Measurements from ENCODE around the gene AKR1C3.
"Not testable (repeated sequence)": the region's sequence is repeated elsewhere in the genome, so short reads cannot be mapped to it uniquely, and the experiment has no call there.

AKR1C3 gene

GRCh38 chr10:5094265-5095205, at the start of gene AKR1C3:
Gene AKR1C3 (plus strand): TSS chr10:5094414. CDS start chr10:5094445, 31 bp downstream.
- DNase-seq, result peak; percentile 84

- no peak for DNase-seq
These were observed 49.1 kb upstream of the AKR1C3 start for GRCh38 chr10:5045095-5045494.

- no peak for DNase-seq
These were observed 47.8 kb upstream of the AKR1C3 start for GRCh38 chr10:5046410-5046809.

- not testable (repeated sequence) for DNase-seq
These were observed 47.2 kb upstream of the AKR1C3 start for GRCh38 chr10:5047055-5047454.

- no peak for DNase-seq
These were observed 46.1 kb upstream of the AKR1C3 start for GRCh38 chr10:5047912-5048628.

GRCh38 chr10:5052951-5053500, 41.2 kb upstream of the AKR1C3 start:
- not testable (repeated sequence) for DNase-seq

- DNase-seq, result not testable (repeated sequence)
These were observed 39.4 kb upstream of the AKR1C3 start for GRCh38 chr10:5054831-5055230.

GRCh38 chr10:5059267-5059666, 34.9 kb upstream of the AKR1C3 start:
- not testable (repeated sequence) for DNase-seq

GRCh38 chr10:5060791-5061190, 33.4 kb upstream of the AKR1C3 start:
- DNase-seq, result not testable (repeated sequence)

GRCh38 chr10:5064656-5065055, 29.6 kb upstream of the AKR1C3 start:
- DNase-seq, result no peak

- DNase-seq, result no peak
These were observed 25.8 kb upstream of the AKR1C3 start for GRCh38 chr10:5068274-5068984.

GRCh38 chr10:5070648-5071410, 23.4 kb upstream of the AKR1C3 start:
- no peak for DNase-seq

GRCh38 chr10:5071411-5072198, 22.6 kb upstream of the AKR1C3 start:
- DNase-seq, result peak; percentile 95

- no peak for DNase-seq
These were observed 20.6 kb upstream of the AKR1C3 start for GRCh38 chr10:5073659-5074058.

GRCh38 chr10:5076615-5077014, 17.6 kb upstream of the AKR1C3 start:
- no peak for DNase-seq

GRCh38 chr10:5078547-5079180, 15.6 kb upstream of the AKR1C3 start:
- peak; percentile 22 for DNase-seq

- DNase-seq, result no peak
These were observed 14.8 kb upstream of the AKR1C3 start for GRCh38 chr10:5079306-5079830.

- no peak for DNase-seq
These were observed 14.4 kb upstream of the AKR1C3 start for GRCh38 chr10:5079836-5080235.

- DNase-seq, result no peak
These were observed 13.1 kb upstream of the AKR1C3 start for GRCh38 chr10:5081091-5081490.

- DNase-seq, result no peak
These were observed 5.4 kb upstream of the AKR1C3 start for GRCh38 chr10:5088703-5089261.

Measured in SHP77 treated with DMSO at 0.1 percent for 48 hours (cell line).